Measurements from ENCODE around the gene PSMB9. TPM values are rescaled to one million over a fixed set of nuclear protein-coding genes. Genes with fewer than 3 reads are reported as not detected.

PSMB9 gene
- total and polyA plus RNA-seq, 2 donors (not counting 1 experiment from before 2014, with no cell fraction given) = 64.4 to 75.0 TPM

GRCh38 chr6:32889533-32889932, 35.5 kb downstream of the PSMB9 start:
- Histone ChIP-seq H3K9me3 (ENCODE audit: control insufficient read depth, insufficient read depth, low read depth, low read length) (no peaks in the 10 kb centered on the region), H3K36me3 (ENCODE audit: control insufficient read depth, insufficient read depth, low read length) (no peaks in the 10 kb centered on the region), H3K79me2 (ENCODE audit: control insufficient read depth, insufficient read depth, low read length) (no peaks in the 10 kb centered on the region), H3K27me3 (ENCODE audit: control insufficient read depth, insufficient read depth, low read length) (no peaks in the 10 kb centered on the region), H3K27ac (ENCODE audit: insufficient read depth, low read length) (no peak overlapping the region), H4K20me1 (ENCODE audit: control insufficient read depth, extremely low read depth, insufficient read depth, low read length) (no peaks in the 10 kb centered on the region), H3K4me3 (replicated peaks in 1 of 4; ENCODE audit: control extremely low read depth in 1 of 4, insufficient read depth in 1 of 4, low read depth in 3 of 4, low read length in 4 of 4) (no peak overlapping the region), H3K4me2 (ENCODE audit: extremely low read depth, insufficient read depth, low read length) (no peak overlapping the region), H3K9ac (ENCODE audit: insufficient read depth, low read length) (no peak overlapping the region), H2AFZ (ENCODE audit: low read length) (no peak overlapping the region), H3K4me1 (ENCODE audit: control insufficient read depth, extremely low read depth, insufficient read depth, low read length) (peaks cover 9% of the 10 kb centered on the region)
- TF ChIP-seq CTCF (conservative IDR thresholded peaks at IDR 0.05 in 1 of 2, IDR thresholded peaks at IDR 0.05 in 1 of 2; ENCODE audit: low read depth in 1 of 2, low read length in 2 of 2) (no peak), EZH2 (IDR thresholded peaks at IDR 0.05; ENCODE audit: low read length, missing control alignments) (no peak)
- no peak for DNase-seq (ENCODE audit: low read depth in 2 of 2)

GRCh38 chr6:32890831-32891230, 36.8 kb downstream of the PSMB9 start:
- Histone ChIP-seq H3K27me3 (ENCODE audit: control insufficient read depth, insufficient read depth, low read length) (no peaks in the 10 kb centered on the region), H3K9ac (ENCODE audit: insufficient read depth, low read length) (no peak overlapping the region), H3K27ac (ENCODE audit: insufficient read depth, low read length) (no peak overlapping the region), H4K20me1 (ENCODE audit: control insufficient read depth, extremely low read depth, insufficient read depth, low read length) (no peaks in the 10 kb centered on the region), H3K4me3 (replicated peaks in 1 of 4; ENCODE audit: control extremely low read depth in 1 of 4, insufficient read depth in 1 of 4, low read depth in 3 of 4, low read length in 4 of 4) (no peak overlapping the region), H3K4me1 (ENCODE audit: control insufficient read depth, extremely low read depth, insufficient read depth, low read length) (peaks cover 14% of the 10 kb centered on the region), H2AFZ (ENCODE audit: low read length) (no peak overlapping the region), H3K4me2 (ENCODE audit: extremely low read depth, insufficient read depth, low read length) (no peak overlapping the region), H3K79me2 (ENCODE audit: control insufficient read depth, insufficient read depth, low read length) (peaks cover 9% of the 10 kb centered on the region), H3K36me3 (ENCODE audit: control insufficient read depth, insufficient read depth, low read length) (no peaks in the 10 kb centered on the region), H3K9me3 (ENCODE audit: control insufficient read depth, insufficient read depth, low read depth, low read length) (no peaks in the 10 kb centered on the region)
- DNase-seq (ENCODE audit: low read depth in 2 of 2) = no peak
- TF ChIP-seq EZH2 (IDR thresholded peaks at IDR 0.05; ENCODE audit: low read length, missing control alignments) = no peak

- peaks cover 12% of the 10 kb centered on the region for H3K79me2 ChIP-seq (ENCODE audit: control insufficient read depth, insufficient read depth, low read length)
- peaks cover 5% of the 10 kb centered on the region for H3K4me1 ChIP-seq (ENCODE audit: control insufficient read depth, extremely low read depth, insufficient read depth, low read length)
- H2AFZ ChIP-seq (ENCODE audit: low read length) = peak overlapping the region; percentile 96
- peak overlapping the region; percentile 59 to 92 (median 86) for H3K4me3 ChIP-seq (replicated peaks in 1 of 4; ENCODE audit: control extremely low read depth in 1 of 4, insufficient read depth in 1 of 4, low read depth in 3 of 4, low read length in 4 of 4)
- no peaks in the 10 kb centered on the region for H4K20me1 ChIP-seq (ENCODE audit: control insufficient read depth, extremely low read depth, insufficient read depth, low read length)
- peak overlapping the region; percentile 97 for H3K4me2 ChIP-seq (ENCODE audit: extremely low read depth, insufficient read depth, low read length)
- H3K36me3 ChIP-seq (ENCODE audit: control insufficient read depth, insufficient read depth, low read length) = no peaks in the 10 kb centered on the region
- H3K27ac ChIP-seq (ENCODE audit: insufficient read depth, low read length) = peak overlapping the region; percentile 70
- no peak for TF ChIP-seq CTCF (conservative IDR thresholded peaks at IDR 0.05 in 1 of 2, IDR thresholded peaks at IDR 0.05 in 1 of 2; ENCODE audit: low read depth in 1 of 2, low read length in 2 of 2)
- no peak for TF ChIP-seq EZH2 (IDR thresholded peaks at IDR 0.05; ENCODE audit: low read length, missing control alignments)
- H3K9me3 ChIP-seq (ENCODE audit: control insufficient read depth, insufficient read depth, low read depth, low read length) = no peaks in the 10 kb centered on the region
- peak overlapping the region; percentile 67 for H3K9ac ChIP-seq (ENCODE audit: insufficient read depth, low read length)
- DNase-seq (ENCODE audit: low read depth in 2 of 2) = peak; percentile 89 to 92
- no peaks in the 10 kb centered on the region for H3K27me3 ChIP-seq (ENCODE audit: control insufficient read depth, insufficient read depth, low read length)
These were observed 40.4 kb downstream of the PSMB9 start for GRCh38 chr6:32894085-32895005.

Data from fibroblast of lung (primary cell).